Hepatic stellate cell (primary cell): ENCODE results near the gene ACVR2A.

Source experiments
- DNase-seq: peaks from one replicate; pipeline ENCODE4 v3.0.0; 2011; ENCODE audit warnings: low spot score

The ACVR2A gene

GRCh38 chr2:147844697-147845410 is at the start of gene ACVR2A:
ACVR2A (plus strand) TSS chr2:147845029; CDS start chr2:147845153, 124 bp downstream.
- DNase-seq, result peak; percentile 65

- no peak for DNase-seq
These were observed 44.5 kb upstream of the ACVR2A start for GRCh38 chr2:147800316-147800715.

GRCh38 chr2:147806846-147807245 is 38.0 kb upstream of the ACVR2A start:
- no peak for DNase-seq

- no peak for DNase-seq
These were observed 36.3 kb upstream of the ACVR2A start for GRCh38 chr2:147808520-147808919.

GRCh38 chr2:147810883-147811765 is 33.7 kb upstream of the ACVR2A start:
- DNase-seq, result no peak

- DNase-seq, result no peak
These were observed 26.1 kb upstream of the ACVR2A start for GRCh38 chr2:147818741-147819140.

- no peak for DNase-seq
These were observed 20.2 kb upstream of the ACVR2A start for GRCh38 chr2:147824620-147825019.

- no peak for DNase-seq
These were observed 18.3 kb upstream of the ACVR2A start for GRCh38 chr2:147826278-147827087.

- DNase-seq, result no peak
These were observed 17.8 kb upstream of the ACVR2A start for GRCh38 chr2:147827088-147827375.

GRCh38 chr2:147829106-147829505 is 15.7 kb upstream of the ACVR2A start:
- DNase-seq, result peak; percentile 16

- DNase-seq, result no peak
These were observed 8.7 kb upstream of the ACVR2A start for GRCh38 chr2:147836099-147836498.

- no peak for DNase-seq
These were observed 1.4 kb upstream of the ACVR2A start for GRCh38 chr2:147843391-147843863.

GRCh38 chr2:147843864-147844696 is 749 bp upstream of the ACVR2A start:
- DNase-seq, result peak; percentile 92

- DNase-seq, result peak; percentile 11
These were observed 662 bp downstream of the ACVR2A start for GRCh38 chr2:147845411-147845971.

- DNase-seq, result peak; percentile 13
These were observed 1.7 kb downstream of the ACVR2A start for GRCh38 chr2:147846412-147847081.

GRCh38 chr2:147847746-147848391 is 3.0 kb downstream of the ACVR2A start:
- no peak for DNase-seq

GRCh38 chr2:147850838-147851237 is 6.0 kb downstream of the ACVR2A start:
- no peak for DNase-seq

GRCh38 chr2:147851244-147851930 is 6.6 kb downstream of the ACVR2A start:
- no peak for DNase-seq

- no peak for DNase-seq
These were observed 9.8 kb downstream of the ACVR2A start for GRCh38 chr2:147854557-147855134.
